Measurements from ENCODE around the gene DYRK2.
A peak's percentile ranks its signal among the peaks of the same experiment; 100 is the strongest.

DYRK2 gene

GRCh38 chr12:67647181-67647798, 1.3 kb upstream of the DYRK2 start:
- DNase-seq, result no peak

GRCh38 chr12:67647799-67648520, 585 bp upstream of the DYRK2 start:
- peak; percentile 79 for DNase-seq

GRCh38 chr12:67649261-67649569, 670 bp downstream of the DYRK2 start:
- no peak for DNase-seq

GRCh38 chr12:67649570-67650387, 1.2 kb downstream of the DYRK2 start:
- no peak for DNase-seq

DNA sequence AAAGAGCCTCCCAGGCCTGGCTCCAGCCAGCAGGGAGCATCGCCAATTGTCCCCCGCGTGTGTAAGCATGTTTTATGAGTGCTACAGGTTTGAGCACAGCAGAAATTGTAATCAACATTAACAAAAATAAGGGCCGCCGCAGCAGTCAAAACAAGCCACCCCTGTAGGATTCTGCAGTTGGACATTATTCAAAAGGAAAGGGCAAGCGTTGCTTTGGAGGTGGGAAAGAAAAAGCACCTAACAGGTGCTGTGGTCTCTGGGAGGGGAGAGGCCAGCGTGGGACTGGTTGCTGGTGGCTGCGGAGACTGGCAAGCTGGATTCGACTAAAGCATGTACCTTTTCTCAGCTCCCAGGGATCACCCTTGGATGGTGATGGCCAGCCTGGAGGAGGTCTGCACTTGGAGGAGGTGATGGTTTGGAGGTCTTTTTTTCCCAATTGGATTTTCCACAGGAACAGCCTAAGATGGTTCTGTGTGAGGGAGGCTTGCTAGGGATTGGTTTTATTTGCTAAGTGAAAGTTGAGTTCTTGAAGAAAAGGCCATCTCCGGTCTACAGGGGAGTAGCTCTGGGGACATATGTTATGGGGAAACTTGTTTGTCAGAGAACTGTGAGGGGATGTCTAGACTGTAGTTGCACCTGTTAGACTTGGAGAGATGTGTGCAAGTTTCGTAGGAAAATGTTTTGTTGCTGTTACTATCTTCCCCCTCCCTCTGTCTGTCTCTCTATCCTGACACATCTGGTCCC, 2.0 kb downstream of the DYRK2 start:
- DNase-seq, result no peak

DNA sequence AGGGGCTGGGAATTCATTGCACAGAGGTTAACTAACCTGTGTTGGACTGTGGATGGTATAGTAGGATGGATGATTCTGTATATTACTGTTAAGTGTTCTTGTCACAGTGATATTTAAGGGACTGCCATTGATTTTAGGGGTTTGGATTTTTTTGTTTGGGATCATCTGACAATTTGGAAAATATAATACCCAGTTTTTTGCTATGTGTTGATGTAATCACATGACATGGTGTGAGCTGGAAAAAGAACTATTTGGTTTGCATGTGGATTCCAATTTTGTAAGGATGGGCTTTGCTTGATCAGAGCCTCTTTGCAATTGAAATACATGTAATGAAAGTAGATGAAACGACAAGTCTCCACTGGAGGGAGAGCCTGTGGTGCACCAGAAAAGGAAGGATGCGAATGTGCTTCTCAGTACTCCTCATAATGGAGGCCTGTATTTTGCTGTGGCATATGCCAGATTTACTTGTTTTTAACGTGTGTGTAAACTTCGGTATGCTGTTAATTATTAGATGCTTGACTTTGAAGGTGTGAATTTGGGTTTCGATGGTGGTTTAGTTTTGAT, 2.7 kb downstream of the DYRK2 start:
- no peak for DNase-seq

DNA sequence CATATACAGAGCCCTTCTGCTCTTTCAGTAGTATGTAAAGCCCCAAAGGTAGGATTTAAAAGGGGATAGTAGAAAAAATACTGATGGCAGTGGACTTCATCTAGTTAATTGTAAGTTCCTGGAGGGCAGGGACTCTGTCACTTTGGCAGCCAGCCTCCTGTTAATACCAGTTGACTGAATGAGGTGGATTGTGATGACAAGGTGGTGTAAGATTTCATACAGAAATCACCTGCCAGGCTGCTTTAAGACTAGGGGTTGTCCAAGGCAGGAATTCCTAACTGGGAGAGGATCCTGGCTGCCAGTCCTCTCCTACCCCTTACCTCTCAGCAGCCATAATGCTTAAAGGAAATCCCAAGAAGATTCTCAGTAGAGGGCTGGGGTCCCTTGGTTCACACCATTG, 7.3 kb downstream of the DYRK2 start:
- DNase-seq, result no peak

DNA sequence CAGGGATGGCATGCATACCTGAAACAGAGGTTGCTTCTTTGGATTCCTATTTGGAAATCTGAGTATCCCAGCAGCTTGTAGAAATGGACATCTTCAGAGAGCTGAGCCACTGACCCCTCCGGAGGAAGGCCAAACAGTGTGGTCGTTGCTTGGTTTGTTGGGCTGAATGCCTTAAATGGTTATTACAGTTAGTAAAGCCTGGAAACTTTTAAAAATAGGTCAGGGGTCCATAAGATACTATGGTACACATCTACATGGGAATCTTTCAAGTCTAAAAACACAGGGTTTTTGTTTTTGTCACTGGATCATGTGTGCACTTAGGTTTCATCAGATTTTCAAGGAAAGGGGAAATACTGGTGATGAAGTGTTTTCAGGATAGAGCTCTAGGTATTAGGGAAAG, 7.7 kb downstream of the DYRK2 start:
- no peak for DNase-seq

DNA sequence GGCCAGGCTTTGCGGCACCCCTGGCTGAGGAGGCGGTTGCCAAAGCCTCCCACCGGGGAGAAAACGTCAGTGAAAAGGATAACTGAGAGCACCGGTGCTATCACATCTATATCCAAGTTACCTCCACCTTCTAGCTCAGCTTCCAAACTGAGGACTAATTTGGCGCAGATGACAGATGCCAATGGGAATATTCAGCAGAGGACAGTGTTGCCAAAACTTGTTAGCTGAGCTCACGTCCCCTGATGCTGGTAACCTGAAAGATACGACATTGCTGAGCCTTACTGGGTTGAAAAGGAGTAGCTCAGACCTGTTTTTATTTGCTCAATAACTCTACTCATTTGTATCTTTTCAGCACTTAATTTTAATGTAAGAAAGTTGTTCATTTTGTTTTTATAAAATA, 9.9 kb downstream of the DYRK2 start:
- no peak for DNase-seq

DNA sequence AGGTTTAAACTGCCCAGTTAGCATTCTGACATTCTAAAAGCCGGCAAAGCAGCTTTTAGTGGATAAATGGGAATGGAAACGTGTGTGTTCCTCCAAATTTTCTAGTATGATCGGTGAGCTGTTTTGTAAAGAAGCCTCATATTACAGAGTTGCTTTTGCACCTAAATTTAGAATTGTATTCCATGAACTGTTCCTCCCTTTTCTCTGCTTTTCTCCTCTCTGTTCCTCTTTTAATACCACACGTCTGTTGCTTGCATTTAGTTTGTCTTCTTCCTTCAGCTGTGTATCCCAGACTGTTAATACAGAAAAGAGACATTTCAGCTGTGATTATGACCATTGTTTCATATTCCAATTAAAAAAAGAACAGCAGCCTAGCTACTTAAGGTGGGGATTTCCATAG, 10.7 kb downstream of the DYRK2 start:
- no peak for DNase-seq

DNA sequence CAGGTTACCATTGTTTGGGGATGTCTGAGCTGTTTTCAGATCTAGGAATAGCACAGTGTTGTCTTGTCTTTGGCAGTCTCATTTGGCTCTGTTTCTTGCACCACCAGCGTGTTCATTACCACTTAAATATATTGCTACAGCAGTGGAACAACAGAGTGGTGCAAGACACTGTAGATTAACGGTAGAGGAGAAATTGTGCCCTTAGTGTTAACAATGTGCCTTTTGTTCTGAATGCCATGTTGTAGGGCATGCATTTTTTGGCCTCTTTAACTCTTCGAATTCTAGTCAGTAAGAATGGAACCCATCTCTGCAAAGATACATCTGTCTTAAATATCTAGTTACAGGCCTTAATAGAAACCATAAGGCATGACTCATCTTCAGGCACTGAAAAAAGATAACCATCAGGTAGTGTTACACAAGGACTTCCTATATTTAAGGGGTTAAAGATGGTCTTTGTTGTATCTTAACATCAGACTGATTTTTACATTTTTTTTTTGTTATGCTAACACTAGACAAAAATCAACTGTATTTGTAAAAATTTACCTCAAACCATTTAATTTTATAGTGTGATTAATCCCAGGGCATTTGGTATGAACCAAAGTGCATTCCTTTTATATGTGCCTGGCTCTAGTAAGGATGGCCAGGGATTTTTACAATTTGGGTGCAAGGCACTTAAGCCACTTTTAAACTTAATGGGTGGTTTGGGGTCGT, 12.9 kb downstream of the DYRK2 start:
- DNase-seq, result no peak

DNA sequence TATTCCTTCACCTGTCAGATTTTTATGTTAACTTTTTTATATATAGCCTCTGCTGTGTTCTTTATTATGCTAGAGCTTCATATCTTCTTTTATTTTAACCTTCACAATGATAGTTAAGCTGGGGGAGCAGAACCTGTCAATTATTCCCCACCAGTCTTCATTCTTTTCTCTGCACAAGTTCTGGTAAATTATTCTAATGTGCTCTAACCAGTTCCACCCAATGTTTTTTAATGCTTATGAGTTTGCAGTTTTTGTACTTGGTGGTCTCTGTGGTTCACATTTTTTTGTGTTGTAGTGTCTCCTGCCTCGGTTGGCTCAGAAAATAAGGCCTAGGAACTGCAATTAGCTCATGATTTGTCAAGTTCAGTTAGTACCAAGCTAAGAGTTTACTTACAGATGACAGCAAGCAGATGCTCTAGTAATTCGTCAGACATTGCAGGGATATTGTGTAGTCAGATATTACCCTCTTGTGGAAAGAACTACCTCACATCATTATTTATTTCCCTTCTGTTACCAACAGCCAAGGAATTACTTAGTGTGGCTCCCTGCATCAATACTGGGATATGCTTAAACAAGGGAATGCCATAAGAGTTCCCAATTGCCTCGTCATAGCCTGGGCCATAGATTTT, 14.5 kb downstream of the DYRK2 start:
- no peak for DNase-seq

DNA sequence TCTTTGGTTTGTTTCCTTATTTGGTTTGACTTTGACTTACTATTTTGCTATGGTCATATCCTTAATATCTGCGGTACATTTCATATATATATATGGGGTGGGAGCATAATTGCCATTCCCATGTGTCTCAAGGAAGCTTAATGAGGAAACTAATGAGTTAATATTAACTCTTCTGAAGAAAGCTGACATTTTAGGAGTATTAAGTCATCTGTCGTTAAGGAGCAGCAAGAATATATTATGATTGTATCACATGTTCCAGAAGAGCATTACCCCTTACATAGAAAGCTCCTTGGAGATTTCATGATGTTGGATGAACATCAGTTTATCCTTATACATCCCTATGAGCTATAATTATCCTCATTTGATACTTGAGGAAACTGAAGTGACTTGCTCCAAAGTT, 15.6 kb downstream of the DYRK2 start:
- DNase-seq, result no peak

DNA sequence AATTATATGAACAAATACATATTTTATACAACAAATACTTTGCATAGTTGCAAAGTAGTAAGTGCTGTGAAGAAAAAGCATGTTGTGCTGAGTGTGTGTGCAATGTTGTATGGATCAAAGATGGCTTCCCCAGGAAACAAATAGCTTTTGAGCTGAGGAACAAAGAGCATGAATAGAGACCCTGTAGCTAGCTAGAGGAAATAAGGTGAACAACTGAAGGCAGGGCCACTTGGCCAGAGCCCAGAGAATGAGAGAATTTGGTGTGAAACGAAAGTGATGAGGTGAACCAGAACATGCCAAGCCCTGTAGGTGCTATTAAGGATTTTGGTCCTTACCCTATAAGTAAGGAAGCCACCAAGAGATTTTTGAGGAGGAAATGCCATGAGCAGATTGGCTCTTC, 17.1 kb downstream of the DYRK2 start:
- no peak for DNase-seq

- DNase-seq, result no peak
Observed at GRCh38 chr12:67666605-67667004, 18.1 kb downstream of the DYRK2 start.

DNA sequence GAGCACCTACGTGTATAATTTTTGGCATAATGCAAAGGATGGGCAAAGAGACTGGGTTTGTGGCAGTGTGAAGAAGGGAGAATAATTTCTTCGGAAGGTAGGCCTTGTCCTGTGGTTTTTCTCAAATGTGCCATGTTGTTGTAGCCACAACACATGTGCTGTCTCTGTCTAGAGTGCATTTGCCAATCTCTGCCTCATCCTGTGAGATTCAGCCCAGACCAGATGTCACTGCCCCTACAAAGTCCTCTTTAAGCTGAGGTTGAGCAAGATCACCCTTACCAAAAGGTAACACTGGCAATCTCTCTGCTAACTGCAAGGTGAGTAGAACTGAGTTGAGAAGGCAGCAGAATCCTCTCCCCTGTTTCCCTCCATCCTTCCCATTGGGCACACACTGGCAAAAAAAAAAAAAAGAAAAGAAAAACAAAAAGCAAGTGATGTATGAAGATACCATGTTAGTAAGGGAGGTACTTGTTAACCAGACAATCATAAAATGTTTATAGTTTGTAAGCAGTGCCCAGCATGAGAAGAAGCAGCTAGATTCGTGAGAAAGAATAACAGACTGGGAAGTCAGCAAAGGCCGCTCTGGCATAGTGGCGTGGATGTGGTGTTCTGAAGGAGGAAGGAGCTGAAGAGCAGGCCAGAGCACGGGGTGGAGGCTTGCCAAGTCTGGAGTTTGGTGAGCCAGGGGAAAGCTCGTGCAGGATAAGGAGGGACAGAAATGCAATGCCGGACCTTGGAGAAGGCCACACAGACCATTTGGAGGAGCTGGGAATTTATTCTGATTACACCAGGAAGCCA, 18.9 kb downstream of the DYRK2 start:
- DNase-seq, result no peak

DNA sequence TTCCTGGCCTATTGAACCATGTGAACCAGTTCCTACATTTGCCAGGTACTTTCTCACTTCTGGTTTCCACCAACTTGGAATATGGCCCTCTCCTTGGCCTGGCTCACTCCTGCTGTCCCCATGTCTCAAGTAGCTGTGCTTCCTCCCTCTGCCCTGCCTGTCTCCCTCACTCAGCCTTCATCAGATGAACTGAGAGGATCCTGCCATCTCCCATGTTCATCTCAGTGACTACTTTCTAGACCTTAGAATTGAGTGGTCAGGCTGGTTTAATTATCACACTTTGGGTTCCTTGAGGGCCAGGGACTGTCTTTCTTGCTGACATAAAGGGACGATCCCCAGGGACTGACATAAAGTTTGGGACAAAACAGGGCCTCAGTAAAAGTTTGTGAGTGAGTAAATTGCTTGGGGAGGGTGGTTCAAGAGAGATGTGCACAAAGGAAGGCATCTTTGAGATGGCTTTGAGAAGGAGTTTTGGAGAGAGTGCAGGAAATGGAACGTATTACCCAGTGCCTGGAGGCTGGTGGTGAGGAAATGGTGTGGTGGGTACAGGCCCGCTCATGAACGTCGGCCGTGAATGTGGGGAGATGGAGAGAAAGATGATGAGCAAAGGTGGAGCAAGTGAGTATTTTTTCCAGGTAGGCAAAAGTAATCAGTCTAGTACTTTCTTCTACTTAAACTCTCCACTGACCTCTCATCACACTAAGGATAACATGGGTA, 20.8 kb downstream of the DYRK2 start:
- DNase-seq, result no peak

GRCh38 chr12:67669934-67670631, 21.5 kb downstream of the DYRK2 start:
- no peak for DNase-seq

- no peak for DNase-seq
Observed at GRCh38 chr12:67671419-67671818, 22.9 kb downstream of the DYRK2 start.

- no peak for DNase-seq
Observed at GRCh38 chr12:67671892-67672291, 23.3 kb downstream of the DYRK2 start.
